Activated CD4-positive, alpha-beta T cell treated with anti-CD3 and anti-CD28 coated beads, Interleukin-2, amount 10 ng/mL, durations not matched to agents 7 days and 5 days (primary cell): ENCODE results near the gene CGNL1. TPM values are rescaled to one million over a fixed set of nuclear protein-coding genes. Genes with fewer than 3 reads are reported as not detected.

Source experiments
- CTCF ChIA-PET: fragments of 350-600 bp; sonication (Branson Sonifier 250); formaldehyde crosslinking; loops from one replicate; lab custom pipeline; 2021; ENCODE audit warnings: antibody characterized with exemption; lab: Charles Lee
- POLR2A ChIA-PET: fragments of 350-600 bp; sonication (Branson Sonifier 250); formaldehyde crosslinking; loops from one replicate; lab custom pipeline; 2021; ENCODE audit warnings: antibody characterized with exemption; lab: Charles Lee
- DNase-seq: peaks from one replicate; pipeline ENCODE4 v3.0.0-alpha.2; 2020
- H3K27ac Mint-ChIP-seq: one replicate; pipeline ENCODE4 v1.8.0; 2021; ENCODE audit warnings: mild to moderate bottlenecking, moderate library complexity, mixed read lengths
- H3K27me3 Mint-ChIP-seq: one replicate; pipeline ENCODE4 v1.8.0; 2021; ENCODE audit warnings: mixed read lengths
- H3K36me3 Mint-ChIP-seq: one replicate; pipeline ENCODE4 v1.8.0; 2021; ENCODE audit warnings: low read depth, mixed read lengths
- H3K4me1 Mint-ChIP-seq: one replicate; pipeline ENCODE4 v1.8.0; 2021; ENCODE audit warnings: mixed read lengths
- H3K4me3 Mint-ChIP-seq: one replicate; pipeline ENCODE4 v1.8.0; 2021; ENCODE audit warnings: mild to moderate bottlenecking, moderate library complexity, mixed read lengths
- H3K9me3 Mint-ChIP-seq: one replicate; pipeline ENCODE4 v1.8.0; 2021; ENCODE audit warnings: mixed read lengths
- total RNA-seq, 2 experiments: library from RNA; stranded (reverse); gene quantifications; one replicate each; pipeline ENCODE4 v1.2.3, GENCODE V29; 2021

CGNL1 gene
- total RNA-seq, 2 experiments from 2014 or later, result not detected

DNA sequence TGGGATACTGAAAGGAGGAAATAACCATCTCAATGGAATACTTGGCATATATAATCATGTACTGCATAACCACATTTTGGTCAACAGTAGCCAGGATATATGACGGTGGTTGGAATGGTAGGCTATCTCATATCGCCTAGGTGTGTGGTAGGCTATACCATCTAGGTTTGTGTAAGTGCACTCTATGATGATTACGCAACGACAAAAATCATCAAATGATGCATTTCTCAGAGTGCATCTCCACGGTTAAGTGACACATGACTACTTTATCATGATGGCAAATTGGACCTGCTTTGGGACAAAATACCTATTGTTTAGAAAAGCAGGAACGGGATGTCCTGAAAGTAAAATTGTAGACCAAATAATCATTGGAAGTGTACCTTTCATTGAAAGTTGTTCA lies 218.2 kb downstream of the CGNL1 start:
- Mint-ChIP-seq H3K4me1 (peaks cover 8% of the 10 kb centered on the region), H3K4me3 (no peak overlapping the region), H3K27ac (no peak overlapping the region), H3K36me3 (no peaks in the 10 kb centered on the region), H3K27me3 (peaks cover 29% of the 10 kb centered on the region), H3K9me3 (no peaks in the 10 kb centered on the region)
- CTCF ChIA-PET, result interaction anchor here (1.0 to 1.6 kb wide), 2 partner anchors 11 to 14 kb away, joined by 3 to 4 read pairs; no protein-coding TSS in a partner anchor
- DNase-seq, result no peak
- POLR2A ChIA-PET, result no interaction called here

DNA sequence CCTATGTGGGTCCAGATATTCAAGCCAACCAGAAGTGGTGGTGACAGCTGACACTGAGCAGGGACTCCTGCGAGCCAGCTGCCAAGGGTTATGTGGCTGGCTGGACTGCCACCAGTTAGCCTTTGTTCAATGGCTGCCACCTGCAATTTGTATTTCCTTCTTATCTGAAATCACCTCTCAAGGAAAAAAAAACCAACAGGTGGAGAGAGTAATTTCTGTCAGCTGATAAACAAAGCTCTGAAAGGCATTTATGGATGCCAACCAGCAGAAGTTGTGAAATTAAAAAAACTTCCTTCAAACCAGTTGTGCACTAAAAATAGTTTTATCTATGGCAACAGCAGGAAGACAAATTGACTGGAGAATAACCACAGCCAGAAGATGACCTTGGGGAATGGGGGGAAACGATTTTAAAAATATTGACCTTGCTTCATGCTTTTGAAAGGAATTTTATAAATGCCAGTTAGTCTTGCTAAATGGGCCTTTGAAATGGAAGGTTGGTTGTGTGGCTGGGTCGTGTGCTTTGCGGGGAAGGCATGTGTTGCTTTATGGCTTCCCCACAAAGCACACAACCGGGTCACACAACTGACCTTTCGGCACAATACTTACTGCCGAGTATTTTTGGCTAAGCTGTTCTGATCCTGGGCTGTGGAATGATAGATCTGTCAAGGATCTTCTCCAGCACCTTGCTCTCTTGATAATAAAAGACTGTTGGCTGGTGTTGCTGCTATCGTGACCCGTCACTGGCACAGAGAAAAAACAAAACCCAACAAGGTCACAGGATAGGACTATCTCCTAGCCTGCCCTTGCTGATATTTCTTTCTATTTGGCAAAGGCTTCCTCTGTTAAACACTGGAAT lies 218.9 kb downstream of the CGNL1 start:
- Mint-ChIP-seq H3K4me3 (no peak overlapping the region), H3K9me3 (no peaks in the 10 kb centered on the region), H3K4me1 (peaks cover 8% of the 10 kb centered on the region), H3K36me3 (no peaks in the 10 kb centered on the region), H3K27ac (no peak overlapping the region), H3K27me3 (peaks cover 25% of the 10 kb centered on the region)
- ChIA-PET POLR2A (no interaction called here), CTCF (interaction anchor here (1.0 to 1.6 kb wide), 2 partner anchors 10 to 13 kb away, joined by 3 to 4 read pairs; no protein-coding TSS in a partner anchor)
- DNase-seq, result no peak

DNA sequence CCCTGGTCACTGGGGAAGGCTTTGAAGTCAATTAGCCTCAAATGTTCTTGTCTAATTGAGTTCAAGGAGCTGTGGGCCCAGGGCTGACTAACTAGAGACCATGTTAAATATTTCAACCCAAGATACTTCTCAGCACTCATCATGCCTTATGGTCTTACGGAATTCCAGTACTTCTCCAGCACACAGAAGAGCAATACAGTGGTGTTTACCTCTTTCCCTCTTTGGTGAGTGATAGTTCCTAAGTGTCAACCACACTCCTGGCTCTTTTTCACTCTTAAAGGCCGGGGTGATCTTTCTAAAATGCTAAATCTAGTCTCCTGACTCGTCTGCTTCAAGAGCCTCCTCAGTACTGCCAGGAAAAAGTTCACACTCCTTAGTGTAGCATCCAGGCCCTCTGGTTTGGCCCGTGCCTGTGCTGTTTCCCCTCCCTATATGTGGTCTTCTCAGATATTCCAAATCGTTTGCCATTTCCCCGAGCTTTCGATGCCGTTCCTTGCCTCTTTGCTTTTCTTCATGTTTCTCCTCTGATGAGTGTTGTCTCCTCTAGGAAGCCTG lies 220.1 kb downstream of the CGNL1 start:
- H3K36me3 Mint-ChIP-seq, result no peaks in the 10 kb centered on the region
- no peaks in the 10 kb centered on the region for H3K9me3 Mint-ChIP-seq
- no peak for DNase-seq
- no peak overlapping the region for H3K27ac Mint-ChIP-seq
- H3K4me1 Mint-ChIP-seq, result peaks cover 4% of the 10 kb centered on the region
- ChIA-PET CTCF (no interaction called here), POLR2A (no interaction called here)
- H3K27me3 Mint-ChIP-seq, result peaks cover 15% of the 10 kb centered on the region
- H3K4me3 Mint-ChIP-seq, result no peak overlapping the region

DNA sequence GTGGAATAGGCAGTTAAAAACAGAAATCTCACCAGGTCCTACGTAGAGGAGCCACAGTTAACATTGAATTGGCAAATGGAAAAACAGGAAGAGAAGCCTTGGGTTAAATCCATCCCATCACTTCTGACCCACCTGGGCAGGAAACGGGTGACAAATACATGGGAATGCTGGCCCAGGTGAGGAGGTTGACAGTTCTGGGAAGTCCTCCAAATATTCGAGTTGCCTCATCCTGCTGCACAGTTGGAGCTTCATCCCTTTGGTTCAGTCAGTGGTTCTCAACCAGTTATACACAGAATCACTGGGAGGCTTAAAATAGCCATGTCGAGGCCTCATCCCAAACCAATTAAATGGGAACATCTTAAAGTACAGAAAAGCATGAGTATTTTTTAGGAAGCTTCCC lies 220.7 kb downstream of the CGNL1 start:
- H3K27ac Mint-ChIP-seq, result no peak overlapping the region
- no peak for DNase-seq
- H3K36me3 Mint-ChIP-seq, result no peaks in the 10 kb centered on the region
- H3K4me3 Mint-ChIP-seq, result no peak overlapping the region
- H3K9me3 Mint-ChIP-seq, result no peaks in the 10 kb centered on the region
- H3K27me3 Mint-ChIP-seq, result peaks cover 15% of the 10 kb centered on the region
- POLR2A ChIA-PET, result no interaction called here
- CTCF ChIA-PET, result no interaction called here
- peaks cover 2% of the 10 kb centered on the region for H3K4me1 Mint-ChIP-seq

DNA sequence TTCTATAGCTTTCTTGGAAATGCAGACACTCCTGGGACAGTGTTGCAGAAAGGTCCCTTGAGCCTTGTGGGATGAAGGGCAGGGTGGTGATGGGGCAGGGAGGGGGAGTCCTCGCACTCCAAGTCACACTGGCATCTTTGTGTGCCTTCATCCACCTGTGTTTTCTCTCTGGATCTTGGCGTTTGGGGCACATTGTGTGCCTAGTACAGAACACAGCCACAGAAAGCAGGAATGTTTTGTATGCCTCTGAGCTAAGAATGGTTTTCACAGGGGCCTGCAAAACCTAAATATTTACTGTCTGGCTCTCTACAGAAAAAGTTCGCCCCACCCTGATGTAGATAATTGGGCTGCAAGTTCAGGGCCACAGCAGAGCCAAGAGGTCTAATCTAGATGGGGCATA lies 221.1 kb downstream of the CGNL1 start:
- CTCF ChIA-PET, result no interaction called here
- no peaks in the 10 kb centered on the region for H3K9me3 Mint-ChIP-seq
- POLR2A ChIA-PET, result no interaction called here
- no peak for DNase-seq
- peaks cover 2% of the 10 kb centered on the region for H3K4me1 Mint-ChIP-seq
- H3K27ac Mint-ChIP-seq, result no peak overlapping the region
- H3K36me3 Mint-ChIP-seq, result no peaks in the 10 kb centered on the region
- H3K27me3 Mint-ChIP-seq, result peaks cover 13% of the 10 kb centered on the region
- no peak overlapping the region for H3K4me3 Mint-ChIP-seq

DNA sequence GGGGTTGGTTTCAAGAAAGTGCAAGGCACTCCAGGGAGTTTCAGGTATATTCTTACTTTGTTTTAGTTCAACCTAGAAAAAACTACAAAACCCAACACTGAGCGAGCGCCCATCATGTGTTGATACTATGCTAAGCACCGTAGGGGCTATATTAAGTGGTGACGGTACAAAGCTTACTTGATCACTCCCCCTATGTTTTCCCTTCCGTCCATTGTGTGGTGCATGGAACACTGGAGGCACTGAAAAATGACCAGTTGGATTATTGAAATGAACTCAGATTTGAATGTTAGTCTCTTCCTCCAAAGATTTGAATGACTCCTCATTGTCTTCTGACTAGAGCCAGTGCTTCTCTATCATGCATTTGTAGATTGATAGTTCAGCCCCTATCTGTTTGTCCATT lies 222.0 kb downstream of the CGNL1 start:
- no peak for DNase-seq
- ChIA-PET CTCF (no interaction called here), POLR2A (no interaction called here)
- no peaks in the 10 kb centered on the region for H3K36me3 Mint-ChIP-seq
- H3K27ac Mint-ChIP-seq, result no peak overlapping the region
- no peak overlapping the region for H3K4me3 Mint-ChIP-seq
- no peaks in the 10 kb centered on the region for H3K9me3 Mint-ChIP-seq
- peaks cover 7% of the 10 kb centered on the region for H3K27me3 Mint-ChIP-seq
- no peaks in the 10 kb centered on the region for H3K4me1 Mint-ChIP-seq

DNA sequence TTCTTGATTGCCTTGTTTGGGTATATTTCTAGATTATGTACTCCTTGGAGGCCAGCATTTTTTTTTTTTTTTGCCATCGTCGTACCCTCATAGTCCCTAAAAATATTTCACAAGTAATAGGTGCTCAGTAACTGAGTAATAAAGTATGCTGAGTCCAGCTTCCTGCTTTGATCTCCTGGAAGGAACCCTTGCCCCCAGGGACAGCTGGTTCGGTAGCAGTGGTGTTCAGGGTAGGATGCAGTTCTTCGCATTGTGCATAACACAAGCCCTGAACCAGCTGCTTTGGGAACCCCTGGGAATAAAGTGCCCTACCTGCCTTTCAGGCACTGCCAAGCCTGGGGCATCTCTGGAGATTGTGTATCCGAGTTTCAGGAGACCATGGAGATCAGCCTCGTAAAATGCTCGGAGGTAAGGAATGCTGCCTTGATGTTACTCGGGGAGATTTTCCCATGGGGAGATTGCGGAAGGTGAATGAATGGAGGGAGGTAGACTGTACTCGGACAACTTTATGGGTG lies 223.0 kb downstream of the CGNL1 start:
- CTCF ChIA-PET, result no interaction called here

DNA sequence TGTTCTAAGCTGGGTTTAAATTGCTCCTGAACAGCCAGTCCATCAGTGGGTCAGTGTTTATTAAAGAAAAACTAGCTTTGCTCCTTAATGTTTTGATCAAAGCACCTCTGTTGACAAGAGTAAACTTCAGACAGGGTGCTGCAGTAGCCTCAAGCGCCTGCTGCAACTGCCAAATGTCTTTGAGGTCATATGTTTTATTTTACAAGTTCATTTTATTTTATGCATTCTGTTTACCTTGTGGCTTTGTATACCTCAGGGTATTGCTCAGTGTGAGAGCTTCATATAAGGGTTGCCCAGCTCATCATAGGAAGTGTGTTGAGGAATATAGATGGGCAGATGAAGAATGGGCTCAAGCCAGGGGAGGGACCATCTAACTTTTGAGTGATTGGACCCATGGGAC lies 223.9 kb downstream of the CGNL1 start:
- H3K9me3 Mint-ChIP-seq, result no peaks in the 10 kb centered on the region
- POLR2A ChIA-PET, result no interaction called here
- DNase-seq, result no peak
- CTCF ChIA-PET, result no interaction called here
- H3K27ac Mint-ChIP-seq, result no peak overlapping the region
- peaks cover 2% of the 10 kb centered on the region for H3K27me3 Mint-ChIP-seq
- no peaks in the 10 kb centered on the region for H3K4me1 Mint-ChIP-seq
- no peak overlapping the region for H3K4me3 Mint-ChIP-seq
- no peaks in the 10 kb centered on the region for H3K36me3 Mint-ChIP-seq

More for the DNA sequence above, 223.0 kb downstream of the CGNL1 start:
- peaks cover 2% of the 10 kb centered on the region for H3K27me3 Mint-ChIP-seq
- H3K36me3 Mint-ChIP-seq, result no peaks in the 10 kb centered on the region
- H3K27ac Mint-ChIP-seq, result no peak overlapping the region
- no peak overlapping the region for H3K4me3 Mint-ChIP-seq
- H3K4me1 Mint-ChIP-seq, result no peaks in the 10 kb centered on the region
- H3K9me3 Mint-ChIP-seq, result no peaks in the 10 kb centered on the region
- no peak for DNase-seq
- POLR2A ChIA-PET, result no interaction called here

Other genes starting within 250 kb of the CGNL1 start
- not detected for gene MYZAP, start 215.4 kb downstream of the CGNL1 start, total RNA-seq